Measurements from ENCODE around the gene TMTC1. TPM values are rescaled to one million over a fixed set of nuclear protein-coding genes. Genes with fewer than 3 reads are reported as not detected.

The TMTC1 gene
- total RNA-seq (2021; fragmentation: NEBNext Ultra II Directional; extraction: Animal tissue kit (Norgen Biotek cat#: 25700)), result not detected
- long read RNA-seq, result 0 reads

DNA sequence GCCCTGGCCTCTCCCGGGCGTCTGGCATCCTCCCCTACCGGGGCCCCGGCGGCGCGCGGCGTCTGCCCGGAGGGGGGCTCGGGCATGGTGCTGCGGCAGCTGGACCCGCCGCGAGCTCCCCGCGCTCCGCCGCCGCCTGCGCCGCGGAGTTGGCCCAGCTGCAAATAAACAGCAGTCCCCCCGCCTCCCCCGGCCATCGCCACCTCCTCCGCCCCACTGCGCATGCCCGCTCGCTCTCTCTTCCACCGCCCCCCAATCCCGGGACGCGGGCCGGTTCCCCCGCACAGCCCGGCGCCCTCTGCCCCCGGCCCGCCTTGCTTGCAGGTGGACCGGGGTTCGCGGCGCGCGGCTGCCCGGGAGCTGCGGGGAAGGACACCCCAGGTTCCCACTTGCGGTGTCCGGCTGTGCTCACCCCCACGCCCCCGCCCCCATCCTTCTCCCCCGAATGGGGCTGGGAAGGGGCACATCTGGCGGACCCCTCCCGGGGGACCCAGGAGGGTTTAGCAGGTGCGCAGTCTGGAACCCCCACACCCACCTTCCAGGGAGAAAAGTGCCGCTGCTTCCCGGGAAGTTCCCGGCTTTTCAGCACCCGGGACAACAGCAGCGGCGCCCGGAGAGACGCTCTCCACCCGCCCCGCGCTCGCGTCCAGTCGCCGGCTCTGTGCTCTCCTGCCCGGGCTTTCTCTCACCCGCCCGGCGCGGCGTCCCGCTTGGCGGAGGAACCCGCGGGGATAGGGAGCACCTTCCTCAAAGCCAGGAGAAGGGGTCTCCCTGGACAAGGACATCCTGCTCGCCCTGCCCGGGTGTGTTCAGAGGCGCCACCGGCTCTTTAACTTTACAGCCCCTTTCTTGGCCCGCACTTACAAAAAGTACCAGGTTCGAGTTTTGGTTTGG, at the start of gene TMTC1:
TMTC1 (minus strand) TSS at position 170 of the 894 bp plus-strand sequence. CDS start 191 bp downstream, outside the sequence.
- Mint-ChIP-seq H3K27ac (no peak within 1 kb of the TSS), H3K9me3 (peaks cover 21% of the 10 kb centered on the region; the same call in 1 of the 2 replicates), H3K4me3 (no peak within 1 kb of the TSS), H3K36me3 (ENCODE audit: low read depth) (no peaks in the 10 kb centered on the region), H3K4me1 (ENCODE audit: low read depth) (no peaks in the 10 kb centered on the region), H3K27me3 (ENCODE audit: insufficient read depth) (no peaks in the 10 kb centered on the region; the same call in 1 of the 2 replicates)
- TF ChIP-seq, protein P1, sequence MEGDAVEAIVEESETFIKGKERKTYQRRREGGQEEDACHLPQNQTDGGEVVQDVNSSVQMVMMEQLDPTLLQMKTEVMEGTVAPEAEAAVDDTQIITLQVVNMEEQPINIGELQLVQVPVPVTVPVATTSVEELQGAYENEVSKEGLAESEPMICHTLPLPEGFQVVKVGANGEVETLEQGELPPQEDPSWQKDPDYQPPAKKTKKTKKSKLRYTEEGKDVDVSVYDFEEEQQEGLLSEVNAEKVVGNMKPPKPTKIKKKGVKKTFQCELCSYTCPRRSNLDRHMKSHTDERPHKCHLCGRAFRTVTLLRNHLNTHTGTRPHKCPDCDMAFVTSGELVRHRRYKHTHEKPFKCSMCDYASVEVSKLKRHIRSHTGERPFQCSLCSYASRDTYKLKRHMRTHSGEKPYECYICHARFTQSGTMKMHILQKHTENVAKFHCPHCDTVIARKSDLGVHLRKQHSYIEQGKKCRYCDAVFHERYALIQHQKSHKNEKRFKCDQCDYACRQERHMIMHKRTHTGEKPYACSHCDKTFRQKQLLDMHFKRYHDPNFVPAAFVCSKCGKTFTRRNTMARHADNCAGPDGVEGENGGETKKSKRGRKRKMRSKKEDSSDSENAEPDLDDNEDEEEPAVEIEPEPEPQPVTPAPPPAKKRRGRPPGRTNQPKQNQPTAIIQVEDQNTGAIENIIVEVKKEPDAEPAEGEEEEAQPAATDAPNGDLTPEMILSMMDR (IDR thresholded peaks at IDR 0.05), result no peak
- DNase-seq, result no peak

DNA sequence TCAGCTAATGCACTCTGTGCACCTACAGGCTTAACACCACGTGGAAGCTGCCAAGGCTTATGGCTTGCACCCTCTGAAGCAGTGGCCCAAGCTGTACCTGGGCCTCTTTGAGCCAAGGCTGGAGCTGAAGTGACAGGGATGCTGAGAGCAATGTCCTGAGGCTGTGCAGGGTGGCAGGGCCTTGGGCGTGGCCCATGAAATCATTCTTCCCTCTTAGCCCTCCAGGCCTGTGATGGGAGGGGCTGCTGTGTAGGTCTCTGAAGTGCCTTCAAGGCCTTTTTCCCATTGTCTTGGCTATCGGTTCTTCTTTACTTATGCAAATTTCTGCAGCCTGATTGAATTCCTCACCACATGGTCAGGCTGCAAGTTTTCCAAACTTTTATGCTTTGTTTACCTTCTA, 47.4 kb upstream of the TMTC1 start:
- Mint-ChIP-seq H3K9me3 (peaks cover 37% of the 10 kb centered on the region), H3K4me1 (ENCODE audit: low read depth) (no peaks in the 10 kb centered on the region)
- TF ChIP-seq, protein P1 (IDR thresholded peaks at IDR 0.05), result no peak

GRCh38 chr12:29830391-29830790, 46.6 kb upstream of the TMTC1 start:
- no peak for DNase-seq
- Mint-ChIP-seq H3K9me3 (peaks cover 43% of the 10 kb centered on the region), H3K36me3 (ENCODE audit: low read depth) (no peaks in the 10 kb centered on the region), H3K27ac (no peak overlapping the region), H3K27me3 (ENCODE audit: insufficient read depth) (no peaks in the 10 kb centered on the region), H3K4me3 (no peak overlapping the region), H3K4me1 (ENCODE audit: low read depth) (no peaks in the 10 kb centered on the region)
- TF ChIP-seq, protein P1 (IDR thresholded peaks at IDR 0.05), result no peak

More for the DNA sequence above, 47.4 kb upstream of the TMTC1 start:
- Mint-ChIP-seq H3K36me3 (ENCODE audit: low read depth) (no peaks in the 10 kb centered on the region), H3K27me3 (ENCODE audit: insufficient read depth) (no peaks in the 10 kb centered on the region), H3K27ac (no peak overlapping the region), H3K4me3 (no peak overlapping the region)
- no peak for DNase-seq

- Mint-ChIP-seq H3K4me1 (ENCODE audit: low read depth) (no peaks in the 10 kb centered on the region), H3K9me3 (peaks cover 22% of the 10 kb centered on the region)
- DNase-seq, result no peak
Observed at GRCh38 chr12:29818916-29819623, 35.3 kb upstream of the TMTC1 start.

More at GRCh38 chr12:29818916-29819623, 35.3 kb upstream of the TMTC1 start:
- Mint-ChIP-seq H3K36me3 (ENCODE audit: low read depth) (no peaks in the 10 kb centered on the region), H3K27ac (no peak overlapping the region), H3K4me3 (no peak overlapping the region), H3K27me3 (ENCODE audit: insufficient read depth) (no peaks in the 10 kb centered on the region; the same call in 1 of the 2 replicates)
- TF ChIP-seq, protein P1 (IDR thresholded peaks at IDR 0.05), result no peak

Data from HFFc6 (cell line).